ENCODE results near the gene DNAJC9. TPM values are rescaled to one million over a fixed set of nuclear protein-coding genes. Genes with fewer than 3 reads are reported as not detected.

The DNAJC9 gene
- total RNA-seq, 4 donors from 2014 or later = 10.5 to 19.9 (median 17.4) TPM

- intact Hi-C loops (cut with DNase I; ENCODE audit: low total_unique reads) = no loop called here
- TF ChIP-seq POLR2A (IDR thresholded peaks at IDR 0.05) (no peak), CTCF (IDR thresholded peaks at IDR 0.05) (no peak)
- 57 to 59% methylated on average over 8 of the region's 8 CpGs for WGBS, 2 donors
- H3K4me3 ChIP-seq (ENCODE audit: low read depth, poor library complexity, severe bottlenecking) = no peak overlapping the region
- no peak for DNase-seq (ENCODE audit: low spot score in 2 of 2)
Measured at GRCh38 chr10:73244866-73245477, 2.1 kb downstream of the DNAJC9 start.

- 85 to 89% methylated on average over 2 of the region's 2 CpGs for WGBS, 2 donors
- intact Hi-C loops (cut with DNase I; ENCODE audit: low total_unique reads) = no loop called here
Measured at GRCh38 chr10:73239908-73240307, 7.1 kb downstream of the DNAJC9 start.

GRCh38 chr10:73238990-73239566 is 8.0 kb downstream of the DNAJC9 start:
- TF ChIP-seq POLR2A (IDR thresholded peaks at IDR 0.05) (no peak), CTCF (IDR thresholded peaks at IDR 0.05) (no peak)
- DNase-seq (ENCODE audit: low spot score in 2 of 2) = no peak
- intact Hi-C loops (cut with DNase I; ENCODE audit: low total_unique reads) = no loop called here
- WGBS, 2 donors = 92 to 94% methylated on average over 5 of the region's 5 CpGs
- no peak overlapping the region for H3K4me3 ChIP-seq (ENCODE audit: low read depth, poor library complexity, severe bottlenecking)

More at GRCh38 chr10:73239908-73240307, 7.1 kb downstream of the DNAJC9 start:
- no peak overlapping the region for H3K4me3 ChIP-seq (ENCODE audit: low read depth, poor library complexity, severe bottlenecking)
- no peak for TF ChIP-seq POLR2A (IDR thresholded peaks at IDR 0.05)
- TF ChIP-seq CTCF (IDR thresholded peaks at IDR 0.05) = no peak
- DNase-seq (ENCODE audit: low spot score in 2 of 2) = no peak

- H3K4me3 ChIP-seq (ENCODE audit: low read depth, poor library complexity, severe bottlenecking) = no peak overlapping the region
- intact Hi-C loops (cut with DNase I; ENCODE audit: low total_unique reads) = no loop called here
- TF ChIP-seq POLR2A (IDR thresholded peaks at IDR 0.05) (no peak), CTCF (IDR thresholded peaks at IDR 0.05) (no peak)
- WGBS, 2 donors = 86 to 89% methylated on average over 7 of the region's 7 CpGs
- no peak for DNase-seq (ENCODE audit: low spot score in 2 of 2)
Measured at GRCh38 chr10:73234695-73235094, 12.4 kb downstream of the DNAJC9 start.

- intact Hi-C loops (cut with DNase I; ENCODE audit: low total_unique reads) = no loop called here
- no peak for DNase-seq (ENCODE audit: low spot score in 2 of 2)
- TF ChIP-seq POLR2A (IDR thresholded peaks at IDR 0.05) = no peak
- no peak for TF ChIP-seq CTCF (IDR thresholded peaks at IDR 0.05)
- WGBS, 2 donors = 90 to 91% methylated on average over 2 of the region's 2 CpGs
- H3K4me3 ChIP-seq (ENCODE audit: low read depth, poor library complexity, severe bottlenecking) = no peak overlapping the region
Measured at GRCh38 chr10:73233883-73234282, 13.2 kb downstream of the DNAJC9 start.

- H3K4me3 ChIP-seq (ENCODE audit: low read depth, poor library complexity, severe bottlenecking) = no peak overlapping the region
- TF ChIP-seq POLR2A (IDR thresholded peaks at IDR 0.05) = no peak
- TF ChIP-seq CTCF (IDR thresholded peaks at IDR 0.05) = no peak
- 84 to 85% methylated on average over 8 of the region's 8 CpGs for WGBS, 2 donors
- intact Hi-C loops (cut with DNase I; ENCODE audit: low total_unique reads) = no loop called here
- no peak for DNase-seq (ENCODE audit: low spot score in 2 of 2)
Measured at GRCh38 chr10:73232887-73233286, 14.2 kb downstream of the DNAJC9 start.

Measured in lower leg skin (tissue), 4 donors.